ENCODE data around the gene CC2D1A.

Gene CC2D1A

DNA sequence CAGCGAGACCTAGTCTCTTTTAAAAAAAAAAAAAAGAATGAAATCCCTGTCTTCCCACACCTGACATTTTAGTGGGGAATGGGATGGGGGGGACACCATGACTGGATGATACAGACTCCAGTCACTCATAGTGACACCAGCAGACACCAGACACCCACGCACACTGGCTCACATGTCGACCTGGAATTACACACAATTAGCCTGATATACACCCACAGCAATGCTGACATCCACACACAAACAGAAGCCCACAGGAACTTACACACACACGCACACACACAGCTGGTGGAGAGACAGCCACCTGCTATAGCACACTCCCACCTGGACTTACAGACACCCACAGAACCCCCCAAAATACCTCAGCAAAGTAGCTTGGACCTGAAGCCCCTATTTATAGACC, 37.3 kb upstream of the CC2D1A start:
- DNase-seq (ENCODE audit: low read depth) = no peak
- no peak overlapping the region for H3K4me3 ChIP-seq (ENCODE audit: low read depth, low read length)
- TF ChIP-seq CTCF (IDR thresholded peaks at IDR 0.05; ENCODE audit: insufficient read depth, low read depth, low read length, missing control alignments) = no peak

DNA sequence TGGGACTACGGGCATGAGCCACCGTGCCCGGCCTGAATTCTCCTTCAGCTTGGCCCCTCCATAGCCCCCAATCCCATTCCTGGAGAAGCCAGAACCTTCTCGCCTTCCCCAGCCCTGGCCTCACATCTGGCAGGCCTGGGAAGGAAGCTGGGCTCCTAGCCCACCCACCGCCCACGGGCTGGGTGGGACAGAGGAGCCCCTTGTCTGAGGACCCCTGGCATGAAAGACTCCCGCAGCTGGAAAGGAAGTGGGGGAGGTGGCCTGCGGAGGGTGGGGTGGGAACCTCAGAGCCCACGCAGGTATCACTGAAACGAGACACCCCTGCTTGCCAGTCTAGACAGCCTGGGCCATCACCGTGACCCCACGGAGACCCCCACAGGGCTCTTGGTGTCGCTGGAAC, 36.7 kb upstream of the CC2D1A start:
- no peak for DNase-seq (ENCODE audit: low read depth)
- no peak overlapping the region for H3K4me3 ChIP-seq (ENCODE audit: low read depth, low read length)
- TF ChIP-seq CTCF (IDR thresholded peaks at IDR 0.05; ENCODE audit: insufficient read depth, low read depth, low read length, missing control alignments) = no peak

DNA sequence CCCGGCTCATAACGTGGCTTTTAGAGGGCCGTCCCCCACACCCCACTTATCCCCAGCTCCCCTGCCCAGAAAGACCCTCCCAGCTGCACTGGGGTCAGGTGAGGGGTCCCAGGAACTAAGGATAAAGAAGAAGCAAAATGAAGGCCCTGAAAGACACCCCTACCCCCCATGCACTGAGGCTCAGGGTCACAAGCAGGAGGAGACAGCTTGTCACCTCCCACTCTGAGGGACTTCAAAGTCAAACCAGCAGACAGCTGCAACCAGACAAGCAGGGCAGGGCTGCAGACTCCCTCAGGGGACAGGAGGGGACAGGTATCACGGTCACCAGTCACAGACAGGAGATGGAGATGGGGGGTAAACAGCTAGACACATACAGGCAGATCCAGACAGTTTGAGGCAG, 35.1 kb upstream of the CC2D1A start:
- no peak overlapping the region for H3K4me3 ChIP-seq (ENCODE audit: low read depth, low read length)
- DNase-seq (ENCODE audit: low read depth) = no peak
- no peak for TF ChIP-seq CTCF (IDR thresholded peaks at IDR 0.05; ENCODE audit: insufficient read depth, low read depth, low read length, missing control alignments)

DNA sequence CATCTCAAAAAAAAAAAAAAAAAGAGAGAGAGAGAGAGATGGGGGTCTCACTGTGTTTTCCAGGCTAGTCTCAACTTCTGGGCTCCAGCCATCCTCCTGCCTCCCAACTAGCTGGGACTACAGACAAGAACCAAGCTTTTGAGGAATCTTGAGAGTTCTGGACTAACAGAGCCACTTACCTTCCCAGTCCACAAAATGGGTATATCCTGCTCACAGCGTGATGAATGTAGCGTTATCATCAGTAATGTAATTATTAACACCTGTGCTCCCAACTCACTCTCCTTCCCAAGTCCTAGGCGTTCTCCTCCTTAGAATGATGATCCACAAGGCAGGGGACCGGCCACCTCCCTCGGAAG, 33.7 kb upstream of the CC2D1A start:
- TF ChIP-seq CTCF (IDR thresholded peaks at IDR 0.05; ENCODE audit: insufficient read depth, low read depth, low read length, missing control alignments) = no peak
- H3K4me3 ChIP-seq (ENCODE audit: low read depth, low read length) = no peak overlapping the region
- no peak for DNase-seq (ENCODE audit: low read depth)

- no peak for DNase-seq (ENCODE audit: low read depth)
- peak overlapping the region; percentile 34; the same call in 1 of the 2 replicates for H3K4me3 ChIP-seq (ENCODE audit: low read depth, low read length)
Observed at GRCh38 chr19:13872695-13873389, 33.2 kb upstream of the CC2D1A start.

GRCh38 chr19:13873834-13874515, 32.0 kb upstream of the CC2D1A start:
- no peak for DNase-seq (ENCODE audit: low read depth)
- H3K4me3 ChIP-seq (ENCODE audit: low read depth, low read length) = no peak overlapping the region
- no peak for TF ChIP-seq CTCF (IDR thresholded peaks at IDR 0.05; ENCODE audit: insufficient read depth, low read depth, low read length, missing control alignments)

More at GRCh38 chr19:13872695-13873389, 33.2 kb upstream of the CC2D1A start:
- TF ChIP-seq CTCF (IDR thresholded peaks at IDR 0.05; ENCODE audit: insufficient read depth, low read depth, low read length, missing control alignments) = no peak

Measured in GM12865 (cell line).